HEK293 (cell line): ENCODE results near the gene CLN6.

Source experiments
- ZNF24 ChIP-seq: fragments of 450-650 bp; formaldehyde crosslinking; IDR thresholded peaks from 2 replicates; pipeline ENCODE4 v1.5.1; 2016; ENCODE audit warnings: missing biosample characterization, missing genetic modification characterization
- ZNF785 ChIP-seq: fragments of 450-650 bp; formaldehyde crosslinking; IDR thresholded peaks from 2 replicates; pipeline ENCODE4 v1.5.1; 2016; ENCODE audit warnings: missing biosample characterization, missing genetic modification characterization

GRCh38 chr15:68239025-68239424, 9.5 kb upstream of the CLN6 start:
- TF ChIP-seq ZNF24 (tag by site-specific recombination) = no peak
- TF ChIP-seq ZNF785 (tag by site-specific recombination) = no peak
